ENCODE measurements around the gene TPCN1. TPM values are rescaled to one million over a fixed set of nuclear protein-coding genes. Genes with fewer than 3 reads are reported as not detected.

The TPCN1 gene
- total and polyA plus RNA-seq, 4 donors: 20.8 to 61.7 (median 30.7) TPM

DNA sequence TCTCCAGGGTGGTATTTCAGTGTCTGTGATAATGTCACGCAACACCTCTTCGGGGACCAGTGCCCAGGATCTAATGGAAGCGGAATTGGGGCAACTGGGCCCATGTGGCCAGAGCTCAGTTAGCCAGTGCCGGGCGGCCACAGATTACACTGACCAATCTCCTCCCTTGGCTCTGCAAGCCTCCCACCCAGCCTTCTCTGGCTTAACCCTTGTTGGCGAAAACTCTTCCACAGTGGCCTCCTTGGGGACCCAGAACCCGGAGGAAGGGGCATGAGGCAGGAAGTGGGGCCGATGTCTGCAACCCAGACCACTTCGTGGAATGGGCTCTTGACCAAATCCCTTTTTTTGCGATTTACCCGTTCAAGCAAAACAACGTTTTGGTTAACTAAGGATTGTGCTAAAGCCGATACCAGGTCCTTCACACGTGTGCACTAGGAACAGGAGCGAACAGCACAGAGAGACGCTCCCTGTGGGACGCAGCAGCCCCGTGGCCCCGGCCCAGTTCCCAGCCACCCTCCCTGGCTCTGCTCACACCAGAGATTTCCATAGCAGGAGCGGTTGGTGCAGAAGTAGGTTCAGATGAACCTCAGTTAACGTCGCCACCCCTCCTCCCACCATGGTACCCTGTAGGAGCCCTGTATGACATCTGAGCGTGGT, 75.4 kb downstream of the TPCN1 start:
- H3K4me1 ChIP-seq (ENCODE audit: control insufficient read depth in 5 of 5, insufficient read depth in 5 of 5, low read length in 5 of 5): peaks cover 0 to 12% (median 10%) of the 10 kb centered on the region in 5 donors
- no peaks in the 10 kb centered on the region for H3K27me3 ChIP-seq (ENCODE audit: control insufficient read depth in 3 of 3, insufficient read depth in 3 of 3, low read length in 2 of 3)
- H3K27ac ChIP-seq (ENCODE audit: low read depth in 1 of 2, low read length in 1 of 2): no peak overlapping the region
- DNase-seq (no peak), ATAC-seq (ENCODE audit: insufficient read depth, low FRiP score) (no peak)
- H3K9ac ChIP-seq (ENCODE audit: insufficient read depth in 1 of 2, low read length in 2 of 2): no peak overlapping the region
- H3K4me3 ChIP-seq: no peak overlapping the region
- peaks cover 2 to 43% (median 10%) of the 10 kb centered on the region in 4 donors for H3K36me3 ChIP-seq (ENCODE audit: control insufficient read depth in 4 of 4, insufficient read depth in 4 of 4, low read length in 4 of 4)
- no peak for TF ChIP-seq CTCF (IDR thresholded peaks at IDR 0.05; ENCODE audit: control extremely low read depth, extremely low read depth)
- no peaks in the 10 kb centered on the region for H3K9me3 ChIP-seq (ENCODE audit: control insufficient read depth in 4 of 4, insufficient read depth in 3 of 4, low read length in 3 of 4)
- WGBS, 2 donors: 88 to 89% methylated on average over 23 of the region's 23 CpGs

- H3K9me3 ChIP-seq (ENCODE audit: control insufficient read depth in 4 of 4, insufficient read depth in 3 of 4, low read length in 3 of 4): no peaks in the 10 kb centered on the region
- no peaks in the 10 kb centered on the region for H3K27me3 ChIP-seq (ENCODE audit: control insufficient read depth in 3 of 3, insufficient read depth in 3 of 3, low read length in 2 of 3)
- H3K4me3 ChIP-seq: no peak overlapping the region
- no peak for ATAC-seq (ENCODE audit: insufficient read depth, low FRiP score)
- peaks cover 4 to 45% (median 9%) of the 10 kb centered on the region in 4 donors for H3K36me3 ChIP-seq (ENCODE audit: control insufficient read depth in 4 of 4, insufficient read depth in 4 of 4, low read length in 4 of 4)
- WGBS, 2 donors: 85 to 86% methylated on average over 9 of the region's 9 CpGs
- H3K27ac ChIP-seq (ENCODE audit: low read depth in 1 of 2, low read length in 1 of 2): no peak overlapping the region
- H3K4me1 ChIP-seq (ENCODE audit: control insufficient read depth in 5 of 5, insufficient read depth in 5 of 5, low read length in 5 of 5): peaks cover 0 to 12% (median 10%) of the 10 kb centered on the region in 5 donors
- no peak for DNase-seq
- H3K9ac ChIP-seq (ENCODE audit: insufficient read depth in 1 of 2, low read length in 2 of 2): no peak overlapping the region
- TF ChIP-seq CTCF (IDR thresholded peaks at IDR 0.05; ENCODE audit: control extremely low read depth, extremely low read depth): no peak
These were observed 75.9 kb downstream of the TPCN1 start for GRCh38 chr12:113297214-113297587.

GRCh38 chr12:113297621-113298471, 76.6 kb downstream of the TPCN1 start:
- 83 to 85% methylated on average over 13 of the region's 13 CpGs for WGBS, 2 donors
- no peak for ATAC-seq (ENCODE audit: insufficient read depth, low FRiP score)

More at GRCh38 chr12:113297621-113298471, 76.6 kb downstream of the TPCN1 start:
- H3K36me3 ChIP-seq (ENCODE audit: control insufficient read depth in 4 of 4, insufficient read depth in 4 of 4, low read length in 4 of 4): peaks cover 4 to 44% (median 6%) of the 10 kb centered on the region in 4 donors
- TF ChIP-seq CTCF (IDR thresholded peaks at IDR 0.05; ENCODE audit: control extremely low read depth, extremely low read depth): no peak
- no peak overlapping the region for H3K9ac ChIP-seq (ENCODE audit: insufficient read depth in 1 of 2, low read length in 2 of 2)
- no peak overlapping the region for H3K4me3 ChIP-seq
- no peaks in the 10 kb centered on the region for H3K27me3 ChIP-seq (ENCODE audit: control insufficient read depth in 3 of 3, insufficient read depth in 3 of 3, low read length in 2 of 3)
- DNase-seq: no peak
- no peaks in the 10 kb centered on the region for H3K9me3 ChIP-seq (ENCODE audit: control insufficient read depth in 4 of 4, insufficient read depth in 3 of 4, low read length in 3 of 4)
- peaks cover 0 to 12% (median 10%) of the 10 kb centered on the region in 5 donors for H3K4me1 ChIP-seq (ENCODE audit: control insufficient read depth in 5 of 5, insufficient read depth in 5 of 5, low read length in 5 of 5)
- H3K27ac ChIP-seq (ENCODE audit: low read depth in 1 of 2, low read length in 1 of 2): peak overlapping the region; percentile 10 to 60
